ENCODE data around the gene GSG1L.

The GSG1L gene

GRCh38 chr16:28106467-28107215 is 43.1 kb upstream of the GSG1L start:
- H3K4me3 ChIP-seq (ENCODE audit: low read depth, low read length): no peak overlapping the region
- TF ChIP-seq CTCF (IDR thresholded peaks at IDR 0.05; ENCODE audit: control insufficient read depth, extremely low read depth, insufficient read depth): no peak
- DNase-seq (ENCODE audit: low read depth): no peak

- DNase-seq (ENCODE audit: low read depth): no peak
- no peak for TF ChIP-seq CTCF (IDR thresholded peaks at IDR 0.05; ENCODE audit: control insufficient read depth, extremely low read depth, insufficient read depth)
- no peak overlapping the region for H3K4me3 ChIP-seq (ENCODE audit: low read depth, low read length)
Measured at GRCh38 chr16:28105954-28106353, 42.4 kb upstream of the GSG1L start.

- no peak for DNase-seq (ENCODE audit: low read depth)
- no peak for TF ChIP-seq CTCF (IDR thresholded peaks at IDR 0.05; ENCODE audit: control insufficient read depth, extremely low read depth, insufficient read depth)
- H3K4me3 ChIP-seq (ENCODE audit: low read depth, low read length): no peak overlapping the region
Measured at GRCh38 chr16:28105297-28105696, 41.8 kb upstream of the GSG1L start.

- TF ChIP-seq CTCF (IDR thresholded peaks at IDR 0.05; ENCODE audit: control insufficient read depth, extremely low read depth, insufficient read depth): no peak
- H3K4me3 ChIP-seq (ENCODE audit: low read depth, low read length): no peak overlapping the region
- DNase-seq (ENCODE audit: low read depth): no peak
Measured at GRCh38 chr16:28104404-28104803, 40.9 kb upstream of the GSG1L start.

GRCh38 chr16:28103516-28104170 is 40.1 kb upstream of the GSG1L start:
- no peak for TF ChIP-seq CTCF (IDR thresholded peaks at IDR 0.05; ENCODE audit: control insufficient read depth, extremely low read depth, insufficient read depth)
- no peak for DNase-seq (ENCODE audit: low read depth)
- no peak overlapping the region for H3K4me3 ChIP-seq (ENCODE audit: low read depth, low read length)

- H3K4me3 ChIP-seq (ENCODE audit: low read depth, low read length): no peak overlapping the region
- no peak for DNase-seq (ENCODE audit: low read depth)
- TF ChIP-seq CTCF (IDR thresholded peaks at IDR 0.05; ENCODE audit: control insufficient read depth, extremely low read depth, insufficient read depth): no peak
Measured at GRCh38 chr16:28101533-28101890, 38.0 kb upstream of the GSG1L start.
